Breast epithelium (tissue), 4 donors: Measurements from ENCODE around the gene SMIM27. TPM values are rescaled to one million over a fixed set of nuclear protein-coding genes. Genes with fewer than 3 reads are reported as not detected.
A peak's percentile ranks its signal among the peaks of the same experiment; 100 is the strongest.
"Not testable (repeated sequence)": the region's sequence is repeated elsewhere in the genome, so short reads cannot be mapped to it uniquely, and the experiment has no call there.

Experiments
- DNase-seq, 2 donors: peaks; one replicate each; pipeline ENCODE4 v3.0.0-alpha.2; 2019; ENCODE audit warnings: low spot score in 2 of 2
- H3K27ac ChIP-seq, 2 donors: fragments of 200-600 bp; sonication (generic) in 1 of 2; one replicate each; pipeline ENCODE4 v1.5.1; 2016 to 2019; ENCODE audit warnings: mild to moderate bottlenecking in 1 of 2
- H3K27me3 ChIP-seq, 2 donors: fragments of 200-600 bp; sonication (generic) in 1 of 2; one replicate each; pipeline versions ENCODE4 v1.5.1 to v1.6.0; 2017 to 2019; ENCODE audit warnings: control low read depth in 1 of 2, mild to moderate bottlenecking in 1 of 2
- H3K36me3 ChIP-seq: fragments of 200-600 bp; one replicate; pipeline ENCODE4 v1.5.1; 2019
- H3K4me1 ChIP-seq, 2 donors: fragments of 200-600 bp; sonication (generic); one replicate each; pipeline ENCODE4 v1.5.1; 2016 to 2019; ENCODE audit warnings: control low read depth in 1 of 2
- H3K4me3 ChIP-seq, 3 donors: fragments of 200-600 bp; sonication (generic); 1 replicate in 2 of 3; 2 replicates in 1 of 3; pipeline ENCODE4 v1.5.1; 2016 to 2019; ENCODE audit warnings: mild to moderate bottlenecking in 3 of 3, moderate library complexity in 2 of 3
- H3K9me3 ChIP-seq, 2 donors: fragments of 200-600 bp; sonication (generic) in 1 of 2; one replicate each; pipeline ENCODE4 v1.5.1; 2016 to 2019; ENCODE audit warnings: control low read depth in 1 of 2
- CTCF ChIP-seq, 3 donors: fragments of 450-650 bp; IDR thresholded peaks; one replicate each; pipeline ENCODE4 v1.5.1; 2016 to 2017; ENCODE audit warnings: antibody characterized with exemption in 3 of 3, mild to moderate bottlenecking in 3 of 3, moderate library complexity in 3 of 3
- POLR2A ChIP-seq: fragments of 450-650 bp; IDR thresholded peaks from one replicate; pipeline ENCODE4 v1.6.1; 2016; ENCODE audit warnings: antibody characterized with exemption, mild to moderate bottlenecking, moderate library complexity
- POLR2AphosphoS5 ChIP-seq, 3 donors: sonication (generic); formaldehyde crosslinking; IDR thresholded peaks; one replicate each; pipeline ENCODE4 v1.6.1; 2017; ENCODE audit warnings: antibody characterized with exemption in 3 of 3
- intact Hi-C: fragments of 100-400 bp; cut with DNase I; formaldehyde crosslinking; loops from one replicate; pipeline ENCODE4 v1.15.1; 2023; ENCODE audit warnings: low total_unique reads
- total RNA-seq, 3 donors: library from RNA; depleted of rRNA; stranded (reverse); fragments of >200 nt; gene quantifications; one replicate each; pipeline ENCODE4 v1.1.0, GENCODE V29; 2016

Gene SMIM27
- total RNA-seq, 3 donors from 2014 or later, result 5.6 to 8.6 (median 5.6) TPM

GRCh38 chr9:32518276-32518675, 33.9 kb upstream of the SMIM27 start:
- intact Hi-C loops, result no loop called here
- Histone ChIP-seq H3K27me3 (no peaks in the 10 kb centered on the region), H3K27ac (no peak overlapping the region), H3K4me1 (no peaks in the 10 kb centered on the region), H3K36me3 (no peaks in the 10 kb centered on the region), H3K4me3 (no peak overlapping the region), H3K9me3 (peaks cover 0 to 6% of the 10 kb centered on the region in 2 donors)
- TF ChIP-seq CTCF (IDR thresholded peaks at IDR 0.05) (no peak), POLR2AphosphoS5 (IDR thresholded peaks at IDR 0.05) (no peak), POLR2A (no peak)
- DNase-seq, result no peak

- no peak overlapping the region for H3K4me3 ChIP-seq
- H3K27ac ChIP-seq, result no peak overlapping the region
- intact Hi-C loops, result no loop called here
- no peaks in the 10 kb centered on the region for H3K27me3 ChIP-seq
- DNase-seq, result no peak
- no peaks in the 10 kb centered on the region for H3K4me1 ChIP-seq
- H3K36me3 ChIP-seq, result no peaks in the 10 kb centered on the region
- no peak for TF ChIP-seq POLR2A
- no peaks in the 10 kb centered on the region for H3K9me3 ChIP-seq
Observed at GRCh38 chr9:32523910-32524309, 28.2 kb upstream of the SMIM27 start.

GRCh38 chr9:32524558-32524891, 27.6 kb upstream of the SMIM27 start:
- H3K27me3 ChIP-seq, H3K36me3 ChIP-seq, DNase-seq, H3K9me3 ChIP-seq, intact Hi-C loops, H3K4me1 ChIP-seq: not testable (repeated sequence)
- peak overlapping the region; percentile 65 to 75 (median 71) for H3K4me3 ChIP-seq
- peak overlapping the region; percentile 80 to 90 for H3K27ac ChIP-seq

- Histone ChIP-seq H3K27ac (peak overlapping the region; percentile 80 to 90), H3K36me3 (no peaks in the 10 kb centered on the region), H3K9me3 (no peaks in the 10 kb centered on the region), H3K27me3 (no peaks in the 10 kb centered on the region), H3K4me1 (no peaks in the 10 kb centered on the region), H3K4me3 (peak overlapping the region; percentile 65 to 75 (median 71))
- TF ChIP-seq CTCF (IDR thresholded peaks at IDR 0.05), result no peak
- TF ChIP-seq POLR2AphosphoS5 (IDR thresholded peaks at IDR 0.05), result no peak
- TF ChIP-seq POLR2A, result no peak
- intact Hi-C loops, result no loop called here
- no peak for DNase-seq
Observed at GRCh38 chr9:32524892-32525708, 27.0 kb upstream of the SMIM27 start.

GRCh38 chr9:32525709-32526030, 26.5 kb upstream of the SMIM27 start:
- no peak for DNase-seq
- intact Hi-C loops, result no loop called here
- Histone ChIP-seq H3K36me3 (no peaks in the 10 kb centered on the region), H3K27ac (peak overlapping the region; percentile 80 to 90), H3K9me3 (no peaks in the 10 kb centered on the region), H3K4me1 (no peaks in the 10 kb centered on the region), H3K4me3 (peak overlapping the region; percentile 65 to 75 (median 71)), H3K27me3 (no peaks in the 10 kb centered on the region)
- TF ChIP-seq POLR2AphosphoS5 (IDR thresholded peaks at IDR 0.05) (no peak), POLR2A (no peak), CTCF (IDR thresholded peaks at IDR 0.05) (no peak)

- H3K4me1 ChIP-seq, result no peaks in the 10 kb centered on the region
- intact Hi-C loops, result no loop called here
- H3K27ac ChIP-seq, result peak within 1 kb of the TSS; percentile 80 to 90
- H3K27me3 ChIP-seq, result no peaks in the 10 kb centered on the region
- H3K4me3 ChIP-seq, result peak within 1 kb of the TSS; percentile 65 to 75 (median 71)
- no peaks in the 10 kb centered on the region for H3K9me3 ChIP-seq
- TF ChIP-seq POLR2AphosphoS5 (IDR thresholded peaks at IDR 0.05) (peak; percentile 44 to 73 (median 65)), POLR2A (no peak), CTCF (IDR thresholded peaks at IDR 0.05) (peak in 2 of 3 donors; percentile 41 to 44)
- no peaks in the 10 kb centered on the region for H3K36me3 ChIP-seq
- peak; percentile 85 to 90 for DNase-seq
Observed at GRCh38 chr9:32526041-32526706, 26.0 kb upstream of the SMIM27 start, which contains the start of gene RIGI. TSS of gene RIGI (minus strand) at chr9:32526196. CDS start at chr9:32526166, 30 bp downstream.
